HCT116 (cell line): ENCODE data around the gene TAF1C. TPM values are rescaled to one million over a fixed set of nuclear protein-coding genes. Genes with fewer than 3 reads are reported as not detected.

Source experiments
- ATAC-seq: fragments of 200-7000 bp; cut with Tn5 transposase; 2 replicates; pipeline ENCODE4 v1.9.1; 2020; ENCODE audit warnings: mild to moderate bottlenecking, moderate library complexity
- BruUV-seq: library from RNA; stranded (reverse); fragments of 400-500 nt; replicated peaks from 2 replicates; lab custom pipeline; 2021; lab: Mats Ljungman, UMichigan
- CTCF ChIA-PET: fragments of 300-600 bp; sonication (Branson Sonifier 250); formaldehyde crosslinking; loops from one replicate; lab custom pipeline; 2021; ENCODE audit warnings: antibody characterized with exemption; lab: Charles Lee
- POLR2A ChIA-PET: fragments of 300-600, 350-600 bp; sonication (Branson Sonifier 250); formaldehyde crosslinking; loops from one replicate; lab custom pipeline; 2021; ENCODE audit warnings: antibody characterized with exemption; lab: Charles Lee
- RAD21 ChIA-PET, 2 experiments: fragments of 300-600 bp; sonication (Branson Sonifier 250); formaldehyde crosslinking; loops; one replicate each; lab custom pipeline; 2023; ENCODE audit warnings: low total read pairs in 2 of 2; ENCODE audit not compliant: uncharacterized antibody in 2 of 2, unreplicated experiment in 2 of 2, low non-redundant PET in 1 of 2; lab: Charles Lee
- DNase-seq: peaks from one replicate; pipeline ENCODE4 v3.0.0-alpha.2; 2010; ENCODE audit warnings: low read depth, low spot score
- H2AFZ ChIP-seq: fragments of 200-600 bp; shearing (Covaris generic), sonication (generic); 2 replicates; pipeline ENCODE4 v1.6.1; 2017; ENCODE audit warnings: low read depth, mixed run types, mixed read lengths, antibody characterized with exemption, low read length; ENCODE audit not compliant: poor library complexity, severe bottlenecking
- H3K27ac ChIP-seq: 2 replicates; pipeline ENCODE4 v1.5.1; 2012; ENCODE audit warnings: low read depth, low read length
- H3K27me3 ChIP-seq: fragments of 200-600 bp; sonication (generic); 2 replicates; pipeline ENCODE4 v1.6.1; 2016; ENCODE audit warnings: mixed run types, low read length, mixed read lengths; ENCODE audit not compliant: insufficient read depth
- H3K36me3 ChIP-seq, 2 experiments: fragments of 200-500 bp in 1 of 2; fragments of 200-600 bp in 1 of 2; sonication (Bioruptor generic) in 1 of 2; sonication (generic) in 1 of 2; 2 replicates each; pipeline versions ENCODE4 v1.5.1 to v1.6.1; 2014 to 2016; ENCODE audit warnings: low read length in 2 of 2, inconsistent platforms in 1 of 2, mixed read lengths in 1 of 2, mixed run types in 1 of 2; ENCODE audit not compliant: insufficient read depth in 2 of 2, control insufficient read depth in 1 of 2
- H3K4me1 ChIP-seq, 2 experiments: fragments of 200-600 bp in 1 of 2; sonication (generic) in 1 of 2; 2 replicates each; pipeline versions ENCODE4 v1.5.1 to v1.6.1; 2012 to 2017; ENCODE audit warnings: low read length in 2 of 2, inconsistent platforms in 1 of 2, mild to moderate bottlenecking in 1 of 2, mixed read lengths in 1 of 2, mixed run types in 1 of 2, moderate library complexity in 1 of 2; ENCODE audit not compliant: insufficient read depth in 2 of 2, control insufficient read depth in 1 of 2
- H3K4me2 ChIP-seq: fragments of 200-600 bp; sonication (generic); 2 replicates; pipeline ENCODE4 v1.6.1; 2017; ENCODE audit warnings: mixed run types, low read length, mixed read lengths
- H3K4me3 ChIP-seq, 2 experiments: fragments of 200-600 bp in 1 of 2; sonication (generic) in 1 of 2; replicated peaks in 1 of 2; 2 replicates each; pipeline ENCODE4 v1.5.1; 2011 to 2016; ENCODE audit warnings: low read length in 2 of 2, control low read depth in 1 of 2, low read depth in 1 of 2, mild to moderate bottlenecking in 1 of 2, mixed read lengths in 1 of 2, mixed run types in 1 of 2
- H3K79me2 ChIP-seq: fragments of 200-600 bp; sonication (generic); 2 replicates; pipeline ENCODE4 v1.6.1; 2017; ENCODE audit warnings: mild to moderate bottlenecking, mixed run types, low read length, moderate library complexity, mixed read lengths; ENCODE audit not compliant: insufficient read depth
- H3K9ac ChIP-seq: fragments of 200-600 bp; sonication (generic); 2 replicates; pipeline ENCODE4 v1.6.1; 2016; ENCODE audit warnings: low read length, mixed read lengths
- H3K9me2 ChIP-seq: fragments of 200-600 bp; sonication (generic), shearing (Covaris generic); 2 replicates; pipeline ENCODE4 v1.6.1; 2017; ENCODE audit warnings: mixed run types, mild to moderate bottlenecking, moderate library complexity; ENCODE audit not compliant: insufficient read depth
- H3K9me3 ChIP-seq, 2 experiments: fragments of 200-500 bp in 1 of 2; fragments of 200-600 bp in 1 of 2; sonication (Bioruptor generic) in 1 of 2; sonication (generic) in 1 of 2; 2 replicates each; pipeline ENCODE4 v1.6.1; 2014 to 2017; ENCODE audit warnings: low read length in 2 of 2, mixed read lengths in 2 of 2, inconsistent platforms in 1 of 2, low read depth in 1 of 2, mild to moderate bottlenecking in 1 of 2, mixed run types in 1 of 2, moderate library complexity in 1 of 2; ENCODE audit not compliant: control insufficient read depth in 1 of 2, insufficient read depth in 1 of 2
- H4K20me1 ChIP-seq: fragments of 200-600 bp; sonication (generic), shearing (Covaris generic); 2 replicates; pipeline ENCODE4 v1.6.1; 2017; ENCODE audit warnings: mixed run types, mild to moderate bottlenecking, moderate library complexity; ENCODE audit not compliant: insufficient read depth
- CTCF ChIP-seq, 3 experiments: fragments of 200-600 bp in 1 of 3; sonication (generic) in 1 of 3; IDR thresholded peaks in 2 of 3; conservative IDR thresholded peaks in 1 of 3; 2 replicates each; pipeline ENCODE4 v1.5.1; 2012 to 2017; ENCODE audit warnings: low read depth in 2 of 3, low read length in 2 of 3, antibody characterized with exemption in 1 of 3, borderline replicate concordance in 1 of 3, control low read depth in 1 of 3, mild to moderate bottlenecking in 1 of 3, mixed read lengths in 1 of 3, mixed run types in 1 of 3, moderate library complexity in 1 of 3; ENCODE audit not compliant: insufficient read depth in 1 of 3
- MAX ChIP-seq: IDR thresholded peaks from 2 replicates; pipeline ENCODE4 v1.6.1; 2012
- POLR2A ChIP-seq: IDR thresholded peaks from 2 replicates; pipeline ENCODE4 v1.7.0; 2011; ENCODE audit warnings: borderline replicate concordance; ENCODE audit not compliant: insufficient read depth, insufficient read length; ENCODE audit errors: extremely low read depth
- RAD21 ChIP-seq: IDR thresholded peaks from 2 replicates; pipeline ENCODE4 v1.6.1; 2012; ENCODE audit warnings: low read depth, mild to moderate bottlenecking
- intact Hi-C: fragments of 100-400 bp; cut with micrococcal nuclease; formaldehyde crosslinking; loops from 2 replicates; pipeline ENCODE4 v1.10.0; 2022
- total RNA-seq: library from RNA; stranded (reverse); gene quantifications from one replicate; pipeline ENCODE4 v1.2.1, GENCODE V29; 2021; ENCODE audit not compliant: unreplicated experiment
- TF ChIP-seq, protein P1 (sequence below): IDR thresholded peaks from 2 replicates; pipeline ENCODE4 v1.6.1; 2012; ENCODE audit warnings: low read depth

Gene TAF1C
- total RNA-seq, 1 experiment from 2014 or later, result 76.3 TPM

GRCh38 chr16:84141143-84141670 is 45.6 kb downstream of the TAF1C start:
- intact Hi-C loops, result loop anchor here (1.0 kb wide), 1 partner anchor 56 kb away; no protein-coding TSS in a partner anchor
- Histone ChIP-seq H3K36me3 (no peaks in the 10 kb centered on the region), H3K4me1 (peaks cover 26 to 42% of the 10 kb centered on the region in 2 experiments), H3K4me3 (no peak overlapping the region), H3K9me2 (no peaks in the 10 kb centered on the region), H3K9me3 (no peaks in the 10 kb centered on the region), H3K27ac (no peak overlapping the region), H3K79me2 (peaks cover 68% of the 10 kb centered on the region), H3K4me2 (no peak overlapping the region), H3K9ac (no peak overlapping the region), H4K20me1 (no peaks in the 10 kb centered on the region; the same call in 1 of the 2 replicates), H2AFZ (no peak overlapping the region), H3K27me3 (no peaks in the 10 kb centered on the region)
- CTCF ChIA-PET, result interaction anchor here (1.2 to 2.2 kb wide), 3 partner anchors 46 to 76 kb away, joined by 3 to 8 read pairs (median 3); partner anchors contain the start of gene TAF1C
- POLR2A ChIA-PET, result interaction anchor here (0.7 to 1.1 kb wide), 2 partner anchors 22 to 25 kb away, joined by 3 to 4 read pairs; partner anchors contain the start of gene MBTPS1
- no TSS peak for BruUV-seq
- DNase-seq, result peak; percentile 34
- peak; percentile 57 for ATAC-seq
- TF ChIP-seq, protein P1, sequence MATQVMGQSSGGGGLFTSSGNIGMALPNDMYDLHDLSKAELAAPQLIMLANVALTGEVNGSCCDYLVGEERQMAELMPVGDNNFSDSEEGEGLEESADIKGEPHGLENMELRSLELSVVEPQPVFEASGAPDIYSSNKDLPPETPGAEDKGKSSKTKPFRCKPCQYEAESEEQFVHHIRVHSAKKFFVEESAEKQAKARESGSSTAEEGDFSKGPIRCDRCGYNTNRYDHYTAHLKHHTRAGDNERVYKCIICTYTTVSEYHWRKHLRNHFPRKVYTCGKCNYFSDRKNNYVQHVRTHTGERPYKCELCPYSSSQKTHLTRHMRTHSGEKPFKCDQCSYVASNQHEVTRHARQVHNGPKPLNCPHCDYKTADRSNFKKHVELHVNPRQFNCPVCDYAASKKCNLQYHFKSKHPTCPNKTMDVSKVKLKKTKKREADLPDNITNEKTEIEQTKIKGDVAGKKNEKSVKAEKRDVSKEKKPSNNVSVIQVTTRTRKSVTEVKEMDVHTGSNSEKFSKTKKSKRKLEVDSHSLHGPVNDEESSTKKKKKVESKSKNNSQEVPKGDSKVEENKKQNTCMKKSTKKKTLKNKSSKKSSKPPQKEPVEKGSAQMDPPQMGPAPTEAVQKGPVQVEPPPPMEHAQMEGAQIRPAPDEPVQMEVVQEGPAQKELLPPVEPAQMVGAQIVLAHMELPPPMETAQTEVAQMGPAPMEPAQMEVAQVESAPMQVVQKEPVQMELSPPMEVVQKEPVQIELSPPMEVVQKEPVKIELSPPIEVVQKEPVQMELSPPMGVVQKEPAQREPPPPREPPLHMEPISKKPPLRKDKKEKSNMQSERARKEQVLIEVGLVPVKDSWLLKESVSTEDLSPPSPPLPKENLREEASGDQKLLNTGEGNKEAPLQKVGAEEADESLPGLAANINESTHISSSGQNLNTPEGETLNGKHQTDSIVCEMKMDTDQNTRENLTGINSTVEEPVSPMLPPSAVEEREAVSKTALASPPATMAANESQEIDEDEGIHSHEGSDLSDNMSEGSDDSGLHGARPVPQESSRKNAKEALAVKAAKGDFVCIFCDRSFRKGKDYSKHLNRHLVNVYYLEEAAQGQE, result no peak
- TF ChIP-seq POLR2A (no peak), CTCF (IDR thresholded peaks at IDR 0.05 in 2 of 3, conservative IDR thresholded peaks at IDR 0.05 in 1 of 3; ENCODE audit: borderline replicate concordance in 1 of 3, insufficient read depth in 1 of 3, low read depth in 2 of 3, low read length in 2 of 3) (peak; percentile 63 to 64 (median 63)), MAX (peak; percentile 48), RAD21 (peak; percentile 43)
- RAD21 ChIA-PET, result no interaction called here
